NCI-H526 treated with DMSO at 0.1 percent for 48 hours (cell line): Measurements from ENCODE around the gene NSL1.

ENCODE experiments used
- DNase-seq: peaks from one replicate; lab custom pipeline; 2025; lab: John Stamatoyannopoulos, UW

Gene NSL1

DNA sequence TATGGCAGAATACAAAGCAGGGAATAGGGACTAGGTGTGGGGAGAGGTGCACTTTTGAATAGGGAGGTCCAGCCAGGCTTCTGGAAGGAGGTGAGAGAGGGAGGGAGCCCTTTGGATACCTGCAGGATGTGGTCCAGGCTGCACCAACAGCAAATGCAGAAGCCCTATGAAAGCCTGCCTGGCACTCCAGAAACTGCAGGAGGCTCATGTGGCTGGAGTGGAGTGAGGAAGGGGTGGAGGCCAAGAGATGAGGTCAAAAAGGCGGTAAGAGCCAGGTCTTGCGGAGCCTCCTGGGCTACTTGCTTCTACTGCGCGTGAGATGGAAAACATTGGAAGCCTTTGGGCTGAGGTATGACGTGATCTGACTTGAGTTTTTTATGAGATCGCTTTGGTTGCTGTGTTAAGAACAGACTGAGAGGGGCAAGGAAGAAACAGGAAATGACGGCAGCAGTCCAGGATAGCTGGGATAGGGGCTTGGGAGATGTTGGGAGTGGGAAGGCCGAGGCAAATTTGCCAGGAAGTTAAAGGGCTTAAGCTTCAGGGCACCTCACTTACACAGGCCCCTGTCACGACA lies 87.5 kb downstream of the NSL1 start:
- no peak for DNase-seq

GRCh38 chr1:212702672-212703071 lies 88.9 kb downstream of the NSL1 start:
- DNase-seq: no peak

- no peak for DNase-seq
Observed at GRCh38 chr1:212701910-212702309, 89.7 kb downstream of the NSL1 start.

DNA sequence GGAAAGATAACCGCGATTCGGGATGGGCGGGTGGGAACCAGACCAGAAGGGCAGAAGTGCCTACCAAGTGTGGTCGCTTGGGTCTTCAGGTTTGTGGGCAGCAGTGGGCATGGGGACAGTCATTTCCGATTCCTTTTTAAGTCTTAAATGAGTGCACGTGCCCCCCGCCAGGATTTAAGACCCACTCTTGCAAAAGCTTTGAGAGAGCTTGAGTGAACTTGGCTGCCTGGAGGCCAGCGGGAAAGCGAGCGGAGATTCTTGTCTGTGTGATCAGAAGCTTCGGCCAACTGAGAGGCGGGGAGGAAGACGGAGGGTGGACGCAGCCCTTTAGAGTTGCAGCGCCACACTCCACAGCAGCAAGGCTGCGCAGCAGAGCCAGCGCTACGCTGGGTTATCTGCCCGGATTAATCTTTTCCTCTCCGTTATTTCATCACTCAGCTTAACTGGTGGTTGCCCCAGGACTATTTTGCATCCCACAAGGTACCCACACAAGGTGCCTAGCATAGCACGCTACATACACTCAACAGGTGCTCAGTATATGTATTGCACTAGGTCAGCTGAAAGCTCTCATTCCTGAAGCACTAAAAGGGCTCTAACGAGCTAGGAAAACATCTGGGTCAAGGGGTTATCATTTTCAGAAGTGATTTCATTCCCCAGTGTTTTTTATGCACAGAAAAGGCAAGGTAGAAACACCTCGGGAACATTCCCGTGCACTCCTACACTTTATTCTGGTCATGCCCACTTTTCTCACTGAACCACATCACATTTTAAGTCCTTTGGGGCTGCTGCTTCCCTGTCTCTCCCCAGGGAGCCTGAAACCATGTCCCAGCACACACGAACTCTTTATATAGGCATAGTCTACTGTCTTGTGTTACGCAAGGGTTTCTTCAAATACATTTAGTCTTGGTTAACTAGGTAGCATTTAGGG lies 90.4 kb downstream of the NSL1 start:
- no peak for DNase-seq

DNA sequence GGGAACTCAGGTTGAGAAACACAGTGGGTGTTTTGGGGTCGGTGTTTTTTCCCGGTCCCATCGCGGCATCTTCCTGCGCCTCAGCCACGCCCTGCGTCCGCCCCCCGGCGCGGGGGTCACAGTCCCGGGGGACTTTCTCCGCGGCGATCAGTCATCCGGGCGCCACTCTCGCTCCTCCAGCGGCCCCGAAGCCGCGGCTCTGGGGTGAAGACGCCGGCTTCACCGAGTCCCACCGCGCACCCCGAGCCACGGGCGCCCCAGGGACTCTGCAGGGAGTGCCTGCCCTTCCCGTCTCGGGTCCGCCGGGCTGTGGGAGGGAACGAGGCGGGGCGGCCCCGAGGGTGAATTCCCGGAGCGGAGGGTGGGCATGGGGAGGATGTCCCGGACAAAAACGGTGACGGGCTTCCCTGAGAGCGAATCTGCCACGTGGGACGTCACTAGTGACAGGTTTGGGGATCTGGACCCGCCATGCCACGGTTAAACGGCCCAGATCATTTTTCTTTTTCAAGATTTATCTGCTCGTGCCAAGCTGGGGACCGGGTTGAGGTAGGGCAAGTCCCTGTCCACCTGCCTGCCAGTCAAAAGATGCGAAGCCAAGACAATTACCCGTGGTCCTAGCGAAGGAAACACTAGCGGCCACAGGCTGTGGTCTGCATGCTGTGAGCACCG lies 91.2 kb downstream of the NSL1 start:
- no peak for DNase-seq

DNA sequence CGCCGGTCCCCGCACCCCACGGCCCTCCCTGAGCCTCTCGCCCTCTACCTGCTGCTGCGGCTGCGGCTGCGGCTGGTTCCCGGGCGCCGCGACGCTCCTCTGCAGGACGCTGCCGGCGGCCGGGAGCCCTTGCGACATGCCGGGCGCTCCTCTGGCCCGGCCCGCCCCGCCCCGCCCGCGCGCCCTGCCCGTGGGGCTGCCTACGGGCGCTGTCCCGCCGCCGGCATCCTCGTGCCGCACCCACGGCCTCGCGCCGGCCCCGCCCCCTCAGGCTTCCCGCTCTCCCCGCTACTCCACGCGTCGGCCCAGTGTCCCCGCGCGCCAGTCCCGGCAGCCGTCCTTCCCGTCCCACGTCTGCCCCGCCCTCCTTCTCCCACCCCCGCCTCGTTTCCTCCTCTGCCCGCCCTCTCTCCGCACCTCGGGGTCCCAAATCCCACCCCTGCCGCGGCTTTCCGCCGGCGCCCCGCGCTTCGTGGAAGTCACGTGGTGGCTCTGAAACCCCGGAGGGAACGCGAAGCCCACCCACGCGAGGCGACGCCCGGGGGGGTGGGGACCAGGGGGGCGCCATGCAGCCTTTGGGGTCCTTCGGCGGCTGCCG lies 91.9 kb downstream of the NSL1 start, which contains the start of gene BATF3:
BATF3 (minus strand) TSS at position 216 of the 598 bp plus-strand sequence; CDS start at position 138, 78 bp downstream.
- DNase-seq: no peak

- no peak for DNase-seq
Observed at GRCh38 chr1:212699104-212699624, 92.4 kb downstream of the NSL1 start.

DNA sequence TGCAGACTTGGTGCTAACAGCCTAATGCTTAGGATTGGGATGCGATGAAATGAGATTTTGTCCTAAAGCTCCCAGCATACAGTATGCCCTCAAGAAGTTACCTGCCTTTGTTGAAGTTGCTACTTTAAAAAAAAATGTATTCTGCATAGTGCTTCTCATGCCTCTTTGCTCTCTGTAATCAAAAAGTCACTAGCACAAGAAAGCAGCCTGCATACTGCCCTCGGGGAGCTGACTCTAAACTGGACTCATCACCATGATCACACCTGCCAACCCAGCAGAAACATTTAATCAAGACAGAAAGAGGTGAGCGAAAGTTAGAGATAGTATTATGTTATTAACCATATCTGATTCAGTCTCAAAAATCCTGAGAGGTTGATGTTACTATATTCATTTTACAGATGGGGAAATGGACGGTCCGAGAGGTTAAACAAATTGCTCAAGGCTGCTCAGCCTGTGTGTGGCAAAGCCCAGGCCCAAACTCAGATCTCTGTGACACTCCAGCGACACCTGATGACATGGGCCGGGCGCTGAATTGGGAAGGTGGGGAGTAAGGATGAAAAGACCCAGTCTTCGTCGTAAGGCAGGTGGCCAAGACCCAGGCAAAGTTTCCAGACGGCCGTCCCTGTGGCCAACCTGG lies 93.0 kb downstream of the NSL1 start:
- DNase-seq: no peak

- DNase-seq: no peak
Observed at GRCh38 chr1:212696721-212697331, 94.8 kb downstream of the NSL1 start.

GRCh38 chr1:212692774-212693644 lies 98.6 kb downstream of the NSL1 start:
- DNase-seq: no peak

- DNase-seq: no peak
Observed at GRCh38 chr1:212691561-212692071, 100.0 kb downstream of the NSL1 start.

DNA sequence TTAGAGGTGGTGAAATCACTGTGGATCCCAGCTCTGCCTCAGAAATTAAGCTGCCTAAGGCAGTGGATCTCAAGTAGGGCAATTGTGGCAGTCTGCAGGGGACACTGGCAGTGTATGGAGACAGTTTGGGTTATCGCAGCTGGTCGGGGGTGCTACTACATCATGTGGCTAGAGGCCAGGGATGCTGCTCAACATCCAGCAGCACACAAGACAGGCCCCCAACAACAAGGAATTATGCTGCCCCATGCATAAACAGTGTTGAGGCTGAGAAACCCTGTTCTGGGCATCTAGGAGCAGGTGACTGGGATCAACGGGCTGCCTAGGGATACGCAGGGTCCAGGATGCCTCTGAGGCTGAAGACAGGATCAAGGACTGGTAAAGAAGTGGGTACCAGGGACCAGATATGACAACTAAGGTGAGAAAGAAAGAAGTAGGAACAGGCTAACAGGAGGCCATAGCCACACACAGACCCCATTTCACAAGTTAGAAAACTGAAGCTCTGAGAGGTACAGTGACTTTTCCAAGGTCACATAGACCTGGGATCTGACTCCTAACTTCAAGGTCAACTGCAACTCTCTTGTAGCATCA lies 100.7 kb downstream of the NSL1 start:
- DNase-seq: no peak

DNA sequence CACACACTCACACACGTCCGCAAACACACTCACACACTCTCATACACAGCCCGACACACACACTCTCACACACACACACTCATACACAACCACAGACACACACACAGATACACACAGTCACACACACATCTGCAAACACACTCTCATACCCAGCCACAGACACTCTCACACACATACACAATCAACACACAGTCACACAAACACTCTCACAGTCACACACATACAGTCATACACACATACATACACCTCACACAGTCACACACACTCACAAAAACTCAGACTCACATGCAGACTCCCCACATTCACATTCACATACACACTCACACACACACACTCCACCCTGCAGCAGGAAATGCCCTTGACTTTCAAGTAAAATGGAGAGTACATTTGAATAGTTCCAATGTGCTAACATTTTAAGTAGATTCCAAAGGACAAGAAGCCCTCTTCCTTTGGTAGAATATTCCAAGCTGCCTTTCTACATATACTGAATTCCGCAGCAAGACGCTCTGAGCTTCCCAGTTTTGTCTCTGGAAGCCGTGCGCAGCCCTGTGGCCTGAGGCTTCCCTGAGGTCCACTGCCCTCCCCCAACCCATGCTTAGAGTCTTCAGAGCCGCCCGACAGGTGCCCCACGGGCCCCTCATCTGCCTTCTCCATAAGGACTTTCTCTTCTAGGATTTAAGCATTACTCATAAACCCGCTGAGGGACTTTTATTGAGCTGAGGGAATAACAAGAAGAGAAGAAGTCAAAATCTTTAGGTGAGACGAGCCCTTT lies 101.6 kb downstream of the NSL1 start:
- DNase-seq: no peak

- DNase-seq: no peak
Observed at GRCh38 chr1:212689196-212689725, 102.3 kb downstream of the NSL1 start.

DNA sequence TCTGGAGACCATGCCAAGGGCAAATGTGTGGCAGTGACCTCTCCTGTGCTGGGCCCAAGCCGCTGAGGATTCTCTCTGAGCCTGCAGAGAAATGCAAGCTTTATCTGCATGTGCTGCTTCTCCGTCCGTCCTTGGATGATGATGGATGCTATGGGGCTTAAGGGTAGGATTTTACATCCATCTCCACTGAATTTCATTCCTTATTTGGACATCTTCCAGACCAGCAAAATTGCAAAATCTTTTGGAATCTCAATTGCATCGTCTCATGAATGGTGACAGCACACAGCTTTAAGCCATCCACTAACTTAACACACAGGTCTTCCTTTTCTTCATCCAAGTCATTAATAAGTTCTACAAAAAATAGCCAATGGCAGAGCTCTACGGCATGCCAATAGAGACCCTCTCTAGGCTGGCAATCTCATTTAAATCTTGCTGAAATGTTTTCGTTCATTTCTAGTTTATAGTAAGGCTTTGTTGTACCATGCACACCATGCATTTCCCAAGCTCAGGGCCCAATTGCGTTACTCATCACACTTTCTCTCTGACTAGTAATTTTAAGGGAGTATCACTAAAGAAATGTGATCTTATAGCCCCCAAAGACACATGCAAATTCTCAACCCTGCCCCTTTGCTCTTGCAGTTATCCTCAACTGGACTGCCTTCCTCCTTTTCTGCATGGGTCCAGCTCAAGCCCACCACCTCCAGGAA lies 103.1 kb downstream of the NSL1 start:
- DNase-seq: no peak

DNA sequence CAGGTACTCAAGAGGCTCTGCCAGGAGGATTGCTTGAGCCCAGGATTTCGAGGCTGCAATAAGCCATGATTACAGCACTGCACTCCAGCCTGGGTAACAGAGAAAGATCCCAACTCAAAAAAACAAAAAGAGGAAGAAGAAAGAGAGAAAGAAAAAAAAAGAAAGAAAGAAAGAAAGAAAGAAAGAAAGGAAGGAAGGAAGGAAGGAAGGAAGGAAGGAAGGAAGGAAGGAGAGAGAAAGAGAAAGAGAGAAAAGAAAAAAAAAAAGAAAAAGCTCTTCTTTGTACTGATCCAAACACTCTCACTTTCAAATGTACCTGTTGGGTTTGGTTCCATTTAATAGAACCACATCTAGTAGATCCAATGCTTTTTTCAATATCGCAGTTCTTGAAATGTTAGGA lies 103.8 kb downstream of the NSL1 start:
- DNase-seq: no peak

DNA sequence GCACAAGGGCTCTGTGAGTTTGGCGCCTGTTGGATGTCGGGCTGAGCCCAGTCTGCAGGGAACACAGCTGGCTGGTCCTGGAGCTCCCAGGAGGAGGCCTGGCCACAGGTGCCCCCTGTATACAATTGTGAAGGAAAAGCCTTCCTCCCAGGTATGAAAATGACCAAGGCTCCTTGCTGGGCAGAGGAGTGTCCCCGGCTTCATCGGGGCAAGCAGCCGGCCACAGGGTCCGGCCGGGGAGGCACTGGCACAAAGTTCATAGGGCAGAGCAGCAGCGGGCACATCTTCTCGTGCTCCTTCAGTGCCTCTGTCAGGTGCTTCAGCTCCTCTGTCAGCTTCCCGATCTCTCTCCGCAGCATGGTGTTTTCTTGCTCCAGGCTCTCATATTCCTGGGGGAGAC lies 105.0 kb downstream of the NSL1 start:
- DNase-seq: no peak

- no peak for DNase-seq
Observed at GRCh38 chr1:212686069-212686468, 105.5 kb downstream of the NSL1 start.
